MM.1S (cell line): Measurements from ENCODE around the gene MC4R.
"Not testable (repeated sequence)": the region's sequence is repeated elsewhere in the genome, so short reads cannot be mapped to it uniquely, and the experiment has no call there.

Source experiments
- DNase-seq: peaks from one replicate; pipeline ENCODE4 v3.0.0-alpha.2; 2015
- H2AFZ ChIP-seq: fragments of 300-600 bp; sonication (generic); 2 replicates; pipeline ENCODE4 v1.6.0; 2016; ENCODE audit warnings: antibody characterized with exemption, low read length
- H3F3A ChIP-seq: fragments of 300-600 bp; sonication (generic); 2 replicates; pipeline ENCODE4 v1.6.1; 2016; ENCODE audit warnings: mild to moderate bottlenecking, antibody characterized with exemption, low read length, moderate library complexity, mixed read lengths; ENCODE audit not compliant: insufficient read depth
- H3K27ac ChIP-seq: fragments of 300-600 bp; sonication (generic); 2 replicates; pipeline ENCODE4 v1.5.1; 2016; ENCODE audit warnings: mild to moderate bottlenecking, low read length
- H3K27me3 ChIP-seq: fragments of 300-600 bp; sonication (generic); replicated peaks from 2 replicates; pipeline ENCODE4 v1.6.0; 2016; ENCODE audit warnings: low read length; ENCODE audit not compliant: insufficient read depth
- H3K36me3 ChIP-seq: fragments of 300-600 bp; sonication (generic); replicated peaks from 2 replicates; pipeline ENCODE4 v1.6.1; 2016; ENCODE audit warnings: mild to moderate bottlenecking, low read length, mixed read lengths; ENCODE audit not compliant: insufficient read depth
- H3K4me1 ChIP-seq: fragments of 300-600 bp; sonication (generic); 2 replicates; pipeline ENCODE4 v1.6.1; 2016; ENCODE audit warnings: low read length, mixed read lengths
- H3K4me2 ChIP-seq: fragments of 300-600 bp; sonication (generic); 2 replicates; pipeline ENCODE4 v1.6.0; 2016; ENCODE audit warnings: low read depth, low read length
- H3K4me3 ChIP-seq: fragments of 300-600 bp; sonication (generic); 2 replicates; pipeline ENCODE4 v1.5.1; 2016; ENCODE audit warnings: low read length, mixed read lengths
- H3K79me2 ChIP-seq: fragments of 300-600 bp; sonication (generic); 2 replicates; pipeline ENCODE4 v1.6.1; 2016; ENCODE audit warnings: mixed run types, low read length, mixed read lengths
- H3K9ac ChIP-seq: fragments of 300-600 bp; sonication (generic); 2 replicates; pipeline ENCODE4 v1.6.1; 2016; ENCODE audit warnings: low read length, mixed read lengths
- H3K9me2 ChIP-seq: fragments of 300-600 bp; sonication (generic); replicated peaks from 2 replicates; pipeline ENCODE4 v1.6.1; 2016; ENCODE audit warnings: mild to moderate bottlenecking, low read length, mixed read lengths; ENCODE audit not compliant: insufficient read depth
- H3K9me3 ChIP-seq: fragments of 300-600 bp; sonication (generic); replicated peaks from 2 replicates; pipeline ENCODE4 v1.6.1; 2016; ENCODE audit warnings: mild to moderate bottlenecking, low read length, mixed read lengths; ENCODE audit not compliant: insufficient read depth
- H4K20me1 ChIP-seq: fragments of 300-600 bp; sonication (generic); 2 replicates; pipeline ENCODE4 v1.6.1; 2016; ENCODE audit warnings: mild to moderate bottlenecking, low read length, moderate library complexity, mixed read lengths; ENCODE audit not compliant: insufficient read depth
- EZH2 ChIP-seq: fragments of 300-600 bp; sonication (generic); optimal IDR thresholded peaks from 2 replicates; pipeline ENCODE3; 2017; ENCODE audit warnings: low read depth, mild to moderate bottlenecking, antibody characterized with exemption, low read length, mixed read lengths
- EZH2phosphoT487 ChIP-seq: fragments of 300-600 bp; sonication (generic); IDR thresholded peaks from 2 replicates; pipeline ENCODE4 v1.6.1; 2018; ENCODE audit warnings: antibody characterized with exemption, low read length
- TF ChIP-seq, protein P1 (sequence below): fragments of 300-600 bp; sonication (generic); IDR thresholded peaks from 2 replicates; pipeline ENCODE4 v1.5.1; 2016; ENCODE audit warnings: antibody characterized with exemption, low read length, mixed read lengths

The MC4R gene

DNA sequence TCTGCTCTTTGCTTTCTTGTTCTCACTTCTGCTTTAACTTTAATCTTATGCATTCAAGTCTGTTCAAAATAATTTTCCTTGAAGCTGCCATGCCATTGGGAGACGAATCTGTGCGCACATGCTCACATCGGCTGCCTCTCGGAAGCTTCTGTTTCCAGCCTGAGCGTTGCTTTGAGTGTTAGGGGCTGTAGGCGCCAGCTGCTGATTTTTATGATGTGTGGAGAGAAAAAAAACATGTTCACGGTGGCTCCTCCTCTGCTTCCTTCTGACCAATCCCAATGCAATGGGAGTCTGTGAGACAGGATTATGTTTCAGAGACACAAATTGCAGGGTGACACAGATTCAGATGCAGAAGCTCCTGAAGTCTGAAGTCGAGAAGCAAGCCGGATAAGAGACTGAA is at the start of gene MC4R:
TSS of gene MC4R (minus strand) at position 180 of the 400 bp plus-strand sequence. CDS start 426 bp downstream, outside the sequence.
- H3K4me3 ChIP-seq, result no peak within 1 kb of the TSS
- no peak within 1 kb of the TSS for H3K9ac ChIP-seq
- DNase-seq, result no peak
- no peaks in the 10 kb centered on the region for H3K27me3 ChIP-seq
- H3F3A ChIP-seq, result no peaks in the 10 kb centered on the region
- no peak for TF ChIP-seq EZH2
- TF ChIP-seq EZH2phosphoT487, result no peak
- TF ChIP-seq, protein P1, sequence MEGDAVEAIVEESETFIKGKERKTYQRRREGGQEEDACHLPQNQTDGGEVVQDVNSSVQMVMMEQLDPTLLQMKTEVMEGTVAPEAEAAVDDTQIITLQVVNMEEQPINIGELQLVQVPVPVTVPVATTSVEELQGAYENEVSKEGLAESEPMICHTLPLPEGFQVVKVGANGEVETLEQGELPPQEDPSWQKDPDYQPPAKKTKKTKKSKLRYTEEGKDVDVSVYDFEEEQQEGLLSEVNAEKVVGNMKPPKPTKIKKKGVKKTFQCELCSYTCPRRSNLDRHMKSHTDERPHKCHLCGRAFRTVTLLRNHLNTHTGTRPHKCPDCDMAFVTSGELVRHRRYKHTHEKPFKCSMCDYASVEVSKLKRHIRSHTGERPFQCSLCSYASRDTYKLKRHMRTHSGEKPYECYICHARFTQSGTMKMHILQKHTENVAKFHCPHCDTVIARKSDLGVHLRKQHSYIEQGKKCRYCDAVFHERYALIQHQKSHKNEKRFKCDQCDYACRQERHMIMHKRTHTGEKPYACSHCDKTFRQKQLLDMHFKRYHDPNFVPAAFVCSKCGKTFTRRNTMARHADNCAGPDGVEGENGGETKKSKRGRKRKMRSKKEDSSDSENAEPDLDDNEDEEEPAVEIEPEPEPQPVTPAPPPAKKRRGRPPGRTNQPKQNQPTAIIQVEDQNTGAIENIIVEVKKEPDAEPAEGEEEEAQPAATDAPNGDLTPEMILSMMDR, result no peak
- no peaks in the 10 kb centered on the region for H3K9me3 ChIP-seq
- no peaks in the 10 kb centered on the region for H4K20me1 ChIP-seq
- no peak within 1 kb of the TSS for H3K4me2 ChIP-seq
- H3K27ac ChIP-seq, result no peak within 1 kb of the TSS
- no peaks in the 10 kb centered on the region for H3K36me3 ChIP-seq
- no peaks in the 10 kb centered on the region for H3K79me2 ChIP-seq
- H2AFZ ChIP-seq, result no peak within 1 kb of the TSS
- H3K9me2 ChIP-seq, result no peaks in the 10 kb centered on the region
- no peaks in the 10 kb centered on the region for H3K4me1 ChIP-seq

DNA sequence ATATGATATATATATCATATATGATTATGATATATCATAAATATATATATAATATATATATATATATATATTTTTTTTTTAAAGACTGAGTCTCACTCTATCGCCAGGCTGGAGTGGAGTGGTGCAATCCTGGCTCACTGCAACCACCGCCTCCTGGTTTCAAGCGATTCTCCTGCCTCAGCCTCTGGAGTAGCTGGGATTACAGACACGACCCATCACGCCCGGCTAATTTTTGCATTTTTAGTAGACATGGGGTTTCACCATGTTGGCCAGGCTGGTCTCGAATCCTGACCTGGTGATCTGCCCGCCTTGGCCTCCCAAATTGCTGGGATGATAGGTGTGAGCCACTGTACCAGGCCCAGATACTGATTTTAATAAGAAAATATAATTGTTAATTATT is 49.7 kb upstream of the MC4R start:
- not testable (repeated sequence) for H3K27ac ChIP-seq, H3K79me2 ChIP-seq, H2AFZ ChIP-seq, H3K4me1 ChIP-seq, H3K9ac ChIP-seq, H3K36me3 ChIP-seq, DNase-seq, H4K20me1 ChIP-seq, H3K4me2 ChIP-seq, H3K9me3 ChIP-seq, H3K9me2 ChIP-seq, H3K27me3 ChIP-seq, H3F3A ChIP-seq, H3K4me3 ChIP-seq

DNA sequence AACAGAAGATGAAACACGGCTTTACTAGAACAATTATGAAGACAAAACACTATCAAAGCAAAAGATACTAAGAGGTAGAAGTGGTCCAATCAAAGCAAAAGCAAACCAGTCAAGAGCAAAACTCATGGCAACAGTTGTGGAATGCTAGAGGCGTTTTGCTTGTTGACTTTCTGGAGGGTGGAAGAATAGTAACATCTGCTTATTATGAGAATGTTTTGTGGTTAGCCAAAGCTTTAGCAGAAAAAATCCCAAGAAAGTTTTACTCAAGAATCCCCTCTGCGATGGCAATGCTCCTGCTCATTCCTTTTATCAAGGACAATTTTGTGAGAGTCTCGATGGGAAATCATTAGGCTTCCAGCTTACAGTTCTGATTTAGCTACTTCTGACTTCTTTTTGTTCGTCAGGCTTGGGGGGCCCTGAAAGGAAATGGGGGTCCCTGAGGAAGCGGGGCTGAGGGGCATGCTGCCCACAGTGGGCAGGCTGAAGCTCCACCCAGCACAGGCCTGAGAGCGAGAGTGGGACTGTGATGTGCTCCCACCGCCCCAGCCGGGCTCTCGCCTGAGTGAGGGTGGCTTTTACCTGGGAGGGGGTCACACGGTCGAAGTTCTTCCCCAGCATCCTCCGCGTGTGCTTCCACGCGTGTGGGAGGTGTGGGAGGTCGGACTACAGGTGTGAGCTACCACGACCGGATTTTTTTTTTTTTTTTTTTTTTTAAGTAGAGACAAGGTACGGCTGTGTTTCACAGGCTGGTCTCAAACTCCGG is 49.0 kb upstream of the MC4R start:
- no peak for DNase-seq
- Histone ChIP-seq H3F3A (no peaks in the 10 kb centered on the region), H3K4me3 (no peak overlapping the region), H3K4me1 (no peaks in the 10 kb centered on the region), H3K36me3 (no peaks in the 10 kb centered on the region), H3K27ac (no peak overlapping the region), H3K9ac (no peak overlapping the region), H3K4me2 (no peak overlapping the region), H2AFZ (no peak overlapping the region), H3K9me3 (no peaks in the 10 kb centered on the region), H3K9me2 (no peaks in the 10 kb centered on the region), H4K20me1 (no peaks in the 10 kb centered on the region), H3K79me2 (no peaks in the 10 kb centered on the region), H3K27me3 (no peaks in the 10 kb centered on the region)
- TF ChIP-seq EZH2, result no peak
- TF ChIP-seq, protein P1, result no peak
- TF ChIP-seq EZH2phosphoT487, result no peak

DNA sequence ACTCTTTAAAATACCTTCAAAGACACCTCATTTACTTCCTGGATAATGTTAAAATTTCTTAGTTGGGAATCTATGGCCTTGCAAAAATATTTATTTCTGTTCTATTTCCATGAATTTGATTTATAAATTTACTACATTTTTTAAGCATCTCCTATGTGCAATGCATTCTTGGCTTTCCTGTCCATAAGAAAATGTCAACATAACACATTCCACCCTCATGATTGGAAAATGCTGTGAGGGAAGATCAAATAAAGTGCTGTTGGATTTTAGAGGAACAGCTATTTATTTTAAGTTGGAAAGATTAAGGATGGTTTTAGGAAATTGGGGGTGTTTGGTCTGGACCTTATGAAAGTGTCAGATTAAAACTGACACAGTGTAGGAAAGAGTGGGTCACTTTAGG is 45.4 kb upstream of the MC4R start:
- no peaks in the 10 kb centered on the region for H3K36me3 ChIP-seq
- DNase-seq, result no peak
- no peak overlapping the region for H3K27ac ChIP-seq
- H3K9me2 ChIP-seq, result no peaks in the 10 kb centered on the region
- H3K4me1 ChIP-seq, result no peaks in the 10 kb centered on the region
- no peaks in the 10 kb centered on the region for H4K20me1 ChIP-seq
- H3K79me2 ChIP-seq, result no peaks in the 10 kb centered on the region
- no peak overlapping the region for H2AFZ ChIP-seq
- no peaks in the 10 kb centered on the region for H3K27me3 ChIP-seq
- H3K9ac ChIP-seq, result no peak overlapping the region
- H3F3A ChIP-seq, result no peaks in the 10 kb centered on the region
- TF ChIP-seq EZH2 (no peak), EZH2phosphoT487 (no peak)
- TF ChIP-seq, protein P1, result no peak
- no peak overlapping the region for H3K4me3 ChIP-seq
- no peaks in the 10 kb centered on the region for H3K9me3 ChIP-seq
- H3K4me2 ChIP-seq, result no peak overlapping the region
